Neural progenitor cell (in vitro differentiated cells): Measurements from ENCODE around the gene UQCC2. TPM values are rescaled to one million over a fixed set of nuclear protein-coding genes. Genes with fewer than 3 reads are reported as not detected.

Source experiments
- DNase-seq: peaks from one replicate; pipeline ENCODE4 v3.0.0-alpha.2; 2016; ENCODE audit warnings: low spot score
- H2AFZ ChIP-seq: fragments of 200-600 bp; sonication (generic); replicated peaks from 2 replicates; pipeline ENCODE4 v1.6.1; 2016; ENCODE audit warnings: antibody characterized with exemption
- H3F3A ChIP-seq: fragments of 200-600 bp; sonication (generic); 2 replicates; pipeline ENCODE4 v1.6.1; 2016; ENCODE audit warnings: antibody characterized with exemption, low read depth
- H3K27ac ChIP-seq: fragments of 200-600 bp; sonication (generic); 2 replicates; pipeline ENCODE4 v1.5.1; 2016; ENCODE audit warnings: mild to moderate bottlenecking
- H3K27me3 ChIP-seq: fragments of 200-600 bp; sonication (generic); 2 replicates; pipeline ENCODE4 v1.6.1; 2016; ENCODE audit warnings: mild to moderate bottlenecking, moderate library complexity
- H3K36me3 ChIP-seq: fragments of 200-600 bp; sonication (generic); 2 replicates; pipeline ENCODE4 v1.5.1; 2016
- H3K4me1 ChIP-seq: fragments of 200-600 bp; sonication (generic); 2 replicates; pipeline ENCODE4 v1.6.1; 2016; ENCODE audit warnings: mixed run types
- H3K4me2 ChIP-seq: fragments of 200-600 bp; sonication (generic); 2 replicates; pipeline ENCODE4 v1.6.1; 2016
- H3K4me3 ChIP-seq: fragments of 200-600 bp; sonication (generic); 2 replicates; pipeline ENCODE4 v1.5.1; 2016
- H3K79me2 ChIP-seq: fragments of 200-600 bp; sonication (generic); 2 replicates; pipeline ENCODE4 v1.6.1; 2016; ENCODE audit warnings: low read depth
- H3K9ac ChIP-seq: fragments of 200-600 bp; sonication (generic); 2 replicates; pipeline ENCODE4 v1.6.1; 2016
- H3K9me3 ChIP-seq: fragments of 200-600 bp; sonication (generic); 2 replicates; pipeline ENCODE4 v1.5.1; 2016; ENCODE audit warnings: low read depth
- H4K20me1 ChIP-seq: fragments of 200-600 bp; sonication (generic); 2 replicates; pipeline ENCODE4 v1.6.1; 2016; ENCODE audit warnings: low read depth
- H3K27ac Mint-ChIP-seq: 3 replicates; pipeline ENCODE4 v1.8.0; 2021; ENCODE audit warnings: mixed read lengths
- H3K27me3 Mint-ChIP-seq: 2 replicates; pipeline ENCODE4 v1.8.0; 2022; ENCODE audit warnings: low read depth, mild to moderate bottlenecking, inconsistent platforms, moderate library complexity, mixed read lengths; ENCODE audit not compliant: insufficient read depth
- H3K36me3 Mint-ChIP-seq: 3 replicates; pipeline ENCODE4 v1.8.0; 2021; ENCODE audit warnings: mixed read lengths
- H3K4me1 Mint-ChIP-seq: 3 replicates; pipeline ENCODE4 v1.8.0; 2021; ENCODE audit warnings: mixed read lengths
- H3K4me3 Mint-ChIP-seq: 3 replicates; pipeline ENCODE4 v1.8.0; 2021; ENCODE audit warnings: mild to moderate bottlenecking, moderate library complexity, mixed read lengths
- H3K9me3 Mint-ChIP-seq: 3 replicates; pipeline ENCODE4 v1.8.0; 2020; ENCODE audit warnings: mixed read lengths
- CTCF ChIP-seq: fragments of 200-600 bp; sonication (generic); IDR thresholded peaks from 2 replicates; pipeline ENCODE4 v1.5.1; 2017; ENCODE audit warnings: antibody characterized with exemption, mild to moderate bottlenecking
- EZH2 ChIP-seq: fragments of 200-600 bp; sonication (generic); IDR thresholded peaks from 2 replicates; pipeline ENCODE4 v1.6.1; 2017; ENCODE audit warnings: antibody characterized with exemption, mild to moderate bottlenecking, moderate library complexity
- EZH2phosphoT487 ChIP-seq: fragments of 200-600 bp; sonication (generic); IDR thresholded peaks from 2 replicates; pipeline ENCODE4 v1.6.1; 2017; ENCODE audit warnings: antibody characterized with exemption
- total RNA-seq: library from RNA; depleted of rRNA; stranded (reverse); fragments of >200 nt; gene quantifications from 2 replicates; pipeline ENCODE4 v1.2.3, GENCODE V29; 2015; ENCODE audit warnings: low replicate concordance

The UQCC2 gene
- total RNA-seq, 1 donor from 2014 or later = 95.9 TPM

- no peaks in the 10 kb centered on the region for H3K79me2 ChIP-seq
- H3K4me3 Mint-ChIP-seq = no peak overlapping the region
- no peak overlapping the region for H3K9ac ChIP-seq
- H3K4me1 ChIP-seq = peaks cover 5% of the 10 kb centered on the region
- no peak overlapping the region for H3K27ac Mint-ChIP-seq
- TF ChIP-seq EZH2phosphoT487 (no peak), CTCF (no peak), EZH2 (no peak)
- no peak overlapping the region for H3K4me2 ChIP-seq
- H3K4me1 Mint-ChIP-seq = peaks cover 13% of the 10 kb centered on the region
- H3F3A ChIP-seq = peaks cover under 1% of the 10 kb centered on the region
- no peaks in the 10 kb centered on the region for H3K27me3 ChIP-seq
- H3K4me3 ChIP-seq = no peak overlapping the region
- H3K27me3 Mint-ChIP-seq = peaks cover 13% of the 10 kb centered on the region
- H3K36me3 Mint-ChIP-seq = no peaks in the 10 kb centered on the region
- DNase-seq = no peak
- no peaks in the 10 kb centered on the region for H3K36me3 ChIP-seq
- no peaks in the 10 kb centered on the region for H4K20me1 ChIP-seq
- no peak overlapping the region for H2AFZ ChIP-seq
- H3K27ac ChIP-seq = no peak overlapping the region
- no peaks in the 10 kb centered on the region for H3K9me3 Mint-ChIP-seq
- no peaks in the 10 kb centered on the region for H3K9me3 ChIP-seq
Observed at GRCh38 chr6:33739571-33739970, 28.1 kb upstream of the UQCC2 start.

- H3K4me1 Mint-ChIP-seq = peaks cover 9% of the 10 kb centered on the region
- Histone ChIP-seq H3K4me3 (no peak overlapping the region), H4K20me1 (no peaks in the 10 kb centered on the region), H3K4me2 (no peak overlapping the region), H3K9ac (no peak overlapping the region), H3K36me3 (no peaks in the 10 kb centered on the region), H3K27me3 (no peaks in the 10 kb centered on the region), H2AFZ (no peak overlapping the region), H3K9me3 (no peaks in the 10 kb centered on the region), H3K27ac (no peak overlapping the region), H3K79me2 (no peaks in the 10 kb centered on the region), H3F3A (no peaks in the 10 kb centered on the region), H3K4me1 (no peaks in the 10 kb centered on the region)
- H3K36me3 Mint-ChIP-seq = no peaks in the 10 kb centered on the region
- H3K9me3 Mint-ChIP-seq = no peaks in the 10 kb centered on the region
- TF ChIP-seq EZH2 = no peak
- TF ChIP-seq CTCF = no peak
- peaks cover 8% of the 10 kb centered on the region for H3K27me3 Mint-ChIP-seq
- no peak overlapping the region for H3K27ac Mint-ChIP-seq
- no peak for DNase-seq
- H3K4me3 Mint-ChIP-seq = no peak overlapping the region
Observed at GRCh38 chr6:33738879-33739278, 27.4 kb upstream of the UQCC2 start.

GRCh38 chr6:33738153-33738552, 26.7 kb upstream of the UQCC2 start:
- Histone ChIP-seq H3F3A (no peaks in the 10 kb centered on the region), H3K4me2 (no peak overlapping the region), H3K27me3 (no peaks in the 10 kb centered on the region), H3K9me3 (no peaks in the 10 kb centered on the region), H3K9ac (no peak overlapping the region), H3K36me3 (no peaks in the 10 kb centered on the region), H3K79me2 (no peaks in the 10 kb centered on the region), H2AFZ (no peak overlapping the region), H4K20me1 (no peaks in the 10 kb centered on the region), H3K4me3 (no peak overlapping the region), H3K4me1 (no peaks in the 10 kb centered on the region), H3K27ac (no peak overlapping the region)
- Mint-ChIP-seq H3K27me3 (peaks cover 7% of the 10 kb centered on the region), H3K9me3 (no peaks in the 10 kb centered on the region), H3K4me1 (peaks cover 14% of the 10 kb centered on the region), H3K27ac (no peak overlapping the region), H3K4me3 (no peak overlapping the region), H3K36me3 (no peaks in the 10 kb centered on the region)
- no peak for DNase-seq
- no peak for TF ChIP-seq CTCF
- no peak for TF ChIP-seq EZH2phosphoT487
- TF ChIP-seq EZH2 = no peak
